CD4-positive, alpha-beta T cell (primary cell): ENCODE results near the gene SEMA3D. TPM values are rescaled to one million over a fixed set of nuclear protein-coding genes. Genes with fewer than 3 reads are reported as not detected.

Source experiments
- ATAC-seq: fragments of 200-7000 bp; cut with Tn5 transposase; one replicate; pipeline ENCODE4 v1.10.0; 2022; ENCODE audit warnings: mild to moderate bottlenecking; ENCODE audit not compliant: poor library complexity
- CTCF ChIA-PET: fragments of 350-600 bp; sonication (Branson Sonifier 250); formaldehyde crosslinking; loops from one replicate; lab custom pipeline; 2021; ENCODE audit warnings: antibody characterized with exemption, inconsistent platforms; lab: Charles Lee
- POLR2A ChIA-PET: fragments of 350-600 bp; sonication (Branson Sonifier 250); formaldehyde crosslinking; loops from one replicate; lab custom pipeline; 2021; ENCODE audit warnings: antibody characterized with exemption, inconsistent platforms; lab: Charles Lee
- DNase-seq, 14 experiments: peaks; one replicate each; pipeline ENCODE4 v3.0.0-alpha.2; 2013 to 2020; ENCODE audit warnings: mixed read lengths in 2 of 14
- H3K27ac ChIP-seq, 2 donors: one replicate each; pipeline versions ENCODE4 v1.5.1 to v1.7.0; 2013; ENCODE audit warnings: low read length in 2 of 2, low read depth in 1 of 2, mild to moderate bottlenecking in 1 of 2
- H3K27me3 ChIP-seq, 2 experiments: 1 replicate in 1 of 2; 2 replicates in 1 of 2; pipeline versions ENCODE4 v1.6.1 to v1.7.0; 2013; ENCODE audit warnings: low read length in 2 of 2, control low read depth in 1 of 2, mild to moderate bottlenecking in 1 of 2, moderate library complexity in 1 of 2; ENCODE audit not compliant: insufficient read depth in 2 of 2, control insufficient read depth in 1 of 2
- H3K36me3 ChIP-seq: one replicate; pipeline ENCODE4 v1.6.1; 2013; ENCODE audit warnings: low read length, control low read depth; ENCODE audit not compliant: insufficient read depth
- H3K4me1 ChIP-seq: one replicate; pipeline ENCODE4 v1.6.1; 2013; ENCODE audit warnings: low read length, control low read depth; ENCODE audit not compliant: insufficient read depth
- H3K4me3 ChIP-seq: one replicate; pipeline ENCODE4 v1.5.1; 2013; ENCODE audit warnings: mild to moderate bottlenecking, low read length, moderate library complexity
- H3K9me3 ChIP-seq, 2 experiments: 1 replicate in 1 of 2; 2 replicates in 1 of 2; pipeline versions ENCODE4 v1.6.1 to v1.7.0; 2013; ENCODE audit warnings: low read length in 2 of 2, mild to moderate bottlenecking in 2 of 2, control low read depth in 1 of 2, moderate library complexity in 1 of 2; ENCODE audit not compliant: control insufficient read depth in 1 of 2, insufficient read depth in 1 of 2
- H3K27ac Mint-ChIP-seq: one replicate; pipeline ENCODE4 v1.8.0; 2020; ENCODE audit warnings: mixed read lengths
- H3K27me3 Mint-ChIP-seq: one replicate; pipeline ENCODE4 v1.8.0; 2021; ENCODE audit warnings: mixed read lengths
- H3K36me3 Mint-ChIP-seq: one replicate; pipeline ENCODE4 v1.8.0; 2021; ENCODE audit warnings: low read depth, mixed read lengths
- H3K4me1 Mint-ChIP-seq: one replicate; pipeline ENCODE4 v1.8.0; 2021; ENCODE audit warnings: low read depth, mixed read lengths
- H3K4me3 Mint-ChIP-seq: one replicate; pipeline ENCODE4 v1.8.0; 2020; ENCODE audit warnings: mild to moderate bottlenecking, mixed read lengths
- H3K9me3 Mint-ChIP-seq: one replicate; pipeline ENCODE4 v1.8.0; 2020; ENCODE audit warnings: mixed read lengths
- intact Hi-C, 2 experiments: fragments of 100-400 bp; cut with DNase I in 1 of 2; cut with micrococcal nuclease in 1 of 2; formaldehyde crosslinking; loops; one replicate each; pipeline versions ENCODE4 v1.15.1 to v1.9.0; 2023 to 2025; cut with DNase I, micrococcal nuclease
- total RNA-seq, 174 experiments: library from RNA in 2 of 174; stranded (reverse) in 2 of 174; gene quantifications; one replicate each; pipeline ENCODE4 v1.2.3 and lab custom pipeline; 2021 to 2026
- TF ChIP-seq, protein P1 (sequence below): fragments of 200-600 bp; IDR thresholded peaks from one replicate; pipeline ENCODE4 v1.8.0; 2022; ENCODE audit warnings: antibody characterized with exemption, mild to moderate bottlenecking

The SEMA3D gene
- total RNA-seq, 2 experiments from 2014 or later = not detected

- Histone ChIP-seq H3K4me1 (no peaks in the 10 kb centered on the region), H3K4me3 (no peak overlapping the region), H3K9me3 (no peaks in the 10 kb centered on the region), H3K27ac (no peak overlapping the region), H3K27me3 (no peaks in the 10 kb centered on the region), H3K36me3 (no peaks in the 10 kb centered on the region)
- Mint-ChIP-seq H3K27me3 (no peaks in the 10 kb centered on the region), H3K4me3 (no peak overlapping the region), H3K9me3 (no peaks in the 10 kb centered on the region), H3K4me1 (no peaks in the 10 kb centered on the region), H3K27ac (no peak overlapping the region), H3K36me3 (no peaks in the 10 kb centered on the region)
- intact Hi-C loops = no loop called here
- TF ChIP-seq, protein P1, sequence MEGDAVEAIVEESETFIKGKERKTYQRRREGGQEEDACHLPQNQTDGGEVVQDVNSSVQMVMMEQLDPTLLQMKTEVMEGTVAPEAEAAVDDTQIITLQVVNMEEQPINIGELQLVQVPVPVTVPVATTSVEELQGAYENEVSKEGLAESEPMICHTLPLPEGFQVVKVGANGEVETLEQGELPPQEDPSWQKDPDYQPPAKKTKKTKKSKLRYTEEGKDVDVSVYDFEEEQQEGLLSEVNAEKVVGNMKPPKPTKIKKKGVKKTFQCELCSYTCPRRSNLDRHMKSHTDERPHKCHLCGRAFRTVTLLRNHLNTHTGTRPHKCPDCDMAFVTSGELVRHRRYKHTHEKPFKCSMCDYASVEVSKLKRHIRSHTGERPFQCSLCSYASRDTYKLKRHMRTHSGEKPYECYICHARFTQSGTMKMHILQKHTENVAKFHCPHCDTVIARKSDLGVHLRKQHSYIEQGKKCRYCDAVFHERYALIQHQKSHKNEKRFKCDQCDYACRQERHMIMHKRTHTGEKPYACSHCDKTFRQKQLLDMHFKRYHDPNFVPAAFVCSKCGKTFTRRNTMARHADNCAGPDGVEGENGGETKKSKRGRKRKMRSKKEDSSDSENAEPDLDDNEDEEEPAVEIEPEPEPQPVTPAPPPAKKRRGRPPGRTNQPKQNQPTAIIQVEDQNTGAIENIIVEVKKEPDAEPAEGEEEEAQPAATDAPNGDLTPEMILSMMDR = no peak
- ChIA-PET POLR2A (no interaction called here), CTCF (no interaction called here)
- DNase-seq (no peak), ATAC-seq (no peak)
Measured at GRCh38 chr7:84953234-84953633, 233.6 kb downstream of the SEMA3D start.

DNA sequence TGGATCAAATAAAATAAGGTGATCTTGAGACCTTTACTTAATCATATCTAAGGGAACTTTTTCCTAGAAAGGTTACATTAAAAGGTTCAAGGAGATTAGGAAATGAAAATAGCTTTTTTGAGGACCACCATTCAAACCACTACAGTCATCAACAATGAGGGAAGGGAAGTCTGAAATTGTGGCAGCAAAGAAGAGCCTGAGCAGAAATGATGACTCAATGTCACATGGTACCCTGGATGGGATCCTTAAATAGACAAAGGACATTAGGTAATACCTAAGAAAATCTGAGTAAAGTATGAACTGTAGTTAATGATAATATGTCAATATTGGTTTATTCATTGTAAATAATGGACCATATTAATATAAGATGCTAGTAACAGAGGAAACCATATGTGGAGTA lies 236.0 kb downstream of the SEMA3D start:
- Histone ChIP-seq H3K36me3 (no peaks in the 10 kb centered on the region), H3K27me3 (no peaks in the 10 kb centered on the region), H3K9me3 (no peaks in the 10 kb centered on the region), H3K4me1 (no peaks in the 10 kb centered on the region), H3K4me3 (no peak overlapping the region), H3K27ac (no peak overlapping the region)
- ChIA-PET CTCF (no interaction called here), POLR2A (no interaction called here)
- H3K9me3 Mint-ChIP-seq = no peaks in the 10 kb centered on the region
- no peaks in the 10 kb centered on the region for H3K4me1 Mint-ChIP-seq
- H3K27ac Mint-ChIP-seq = no peak overlapping the region
- no peak for DNase-seq
- no peaks in the 10 kb centered on the region for H3K36me3 Mint-ChIP-seq
- no peak for ATAC-seq
- H3K4me3 Mint-ChIP-seq = no peak overlapping the region
- intact Hi-C loops = no loop called here
- TF ChIP-seq, protein P1 = no peak
- H3K27me3 Mint-ChIP-seq = no peaks in the 10 kb centered on the region

DNA sequence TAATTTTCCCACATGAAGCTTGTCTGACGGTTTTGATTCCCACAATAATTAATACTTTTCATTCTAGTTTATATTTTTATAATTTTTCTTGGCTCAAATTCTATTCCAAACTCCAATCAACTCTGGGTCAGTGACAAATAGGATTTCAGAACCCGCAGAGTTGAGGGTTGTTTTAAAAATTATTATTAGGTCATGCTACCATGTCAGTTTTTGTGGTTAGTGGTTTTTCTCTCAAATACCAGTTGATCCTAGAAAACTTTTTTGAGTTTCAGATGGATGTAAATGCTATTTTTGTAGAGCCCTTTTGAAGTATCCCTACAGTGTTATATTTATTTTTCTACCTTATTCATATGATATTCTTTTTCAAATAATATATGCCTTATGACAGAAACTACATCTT lies 237.4 kb downstream of the SEMA3D start:
- ChIA-PET POLR2A (no interaction called here), CTCF (no interaction called here)
- DNase-seq (no peak), ATAC-seq (no peak)
- TF ChIP-seq, protein P1 = no peak
- no peaks in the 10 kb centered on the region for H3K27me3 Mint-ChIP-seq
- H3K4me1 ChIP-seq = no peaks in the 10 kb centered on the region
- no peaks in the 10 kb centered on the region for H3K36me3 ChIP-seq
- no peaks in the 10 kb centered on the region for H3K4me1 Mint-ChIP-seq
- no peak overlapping the region for H3K27ac Mint-ChIP-seq
- H3K9me3 ChIP-seq = no peaks in the 10 kb centered on the region
- H3K9me3 Mint-ChIP-seq = no peaks in the 10 kb centered on the region
- H3K27me3 ChIP-seq = no peaks in the 10 kb centered on the region
- intact Hi-C loops = no loop called here
- H3K27ac ChIP-seq = no peak overlapping the region
- H3K4me3 ChIP-seq = no peak overlapping the region
- H3K36me3 Mint-ChIP-seq = no peaks in the 10 kb centered on the region
- no peak overlapping the region for H3K4me3 Mint-ChIP-seq
